GM23338 (cell line): ENCODE results near the gene ABCC9.

Experiments
- CREB1 ChIP-seq: fragments of 250-450 bp; sonication (Bioruptor Pico); IDR thresholded peaks from 2 replicates; pipeline ENCODE4 v1.5.0; 2020; ENCODE audit warnings: low read depth, mild to moderate bottlenecking, moderate library complexity
- CTCF ChIP-seq, 2 experiments: fragments of 200-600 bp in 1 of 2; sonication (generic) in 1 of 2; conservative IDR thresholded peaks; 2 replicates each; pipeline versions ENCODE4 v1.5.1 to v1.6.1; 2016 to 2017; ENCODE audit warnings: antibody characterized with exemption in 2 of 2, low read depth in 2 of 2, mild to moderate bottlenecking in 2 of 2, moderate library complexity in 1 of 2
- EZH2phosphoT487 ChIP-seq: fragments of 200-600 bp; sonication (generic); IDR thresholded peaks from one replicate; pipeline ENCODE4 v1.8.1; 2018; ENCODE audit warnings: antibody characterized with exemption; ENCODE audit not compliant: unreplicated experiment
- NANOG ChIP-seq: IDR thresholded peaks from 2 replicates; pipeline ENCODE4 v1.6.1; 2016; ENCODE audit warnings: antibody characterized with exemption, borderline replicate concordance
- POLR2AphosphoS5 ChIP-seq: IDR thresholded peaks from 2 replicates; pipeline ENCODE4 v1.6.1; 2016; ENCODE audit warnings: antibody characterized with exemption, low read depth
- ZNF114 ChIP-seq: fragments of 250-450 bp; sonication (Bioruptor Pico); IDR thresholded peaks from 2 replicates; pipeline ENCODE4 v1.5.0; 2020; ENCODE audit warnings: mild to moderate bottlenecking, moderate library complexity

DNA sequence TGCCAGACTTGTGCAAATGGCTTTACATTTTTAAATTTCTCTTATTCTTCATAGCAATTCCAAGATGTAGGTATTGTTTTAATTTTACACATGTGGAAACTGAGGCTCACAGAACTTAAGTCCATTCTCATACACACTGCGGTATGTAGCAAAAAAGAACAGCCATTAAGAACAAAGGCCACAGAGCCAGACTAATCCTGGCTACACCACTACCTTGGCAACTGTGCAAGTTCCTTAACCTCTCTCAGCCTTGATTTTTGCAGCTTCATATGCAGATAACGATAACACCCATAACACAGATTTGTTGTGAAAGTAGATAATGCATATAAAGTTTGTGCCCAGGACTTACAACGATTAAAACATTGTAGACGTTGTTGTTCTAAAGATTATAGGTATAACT lies 81.1 kb downstream of the ABCC9 start:
- TF ChIP-seq CTCF (conservative IDR thresholded peaks at IDR 0.05; ENCODE audit: low read depth in 2 of 2): no peak
- TF ChIP-seq NANOG: no peak
- TF ChIP-seq CREB1 (CRISPR knock-in tag): no peak
- no peak for TF ChIP-seq ZNF114 (CRISPR knock-in tag)
- no peak for TF ChIP-seq EZH2phosphoT487
- TF ChIP-seq POLR2AphosphoS5: no peak
